OCI-LY3 (cell line): ENCODE results near the gene PSEN1.

Source experiments
- CTCF ChIP-seq: fragments of 200-600, 300-600 bp; sonication (generic); IDR thresholded peaks from 2 replicates; pipeline ENCODE4 v1.5.1; 2014; ENCODE audit warnings: antibody characterized with exemption, low read length, low read depth
- EZH2phosphoT487 ChIP-seq: fragments of 200-600 bp; shearing (Covaris generic); IDR thresholded peaks from 2 replicates; pipeline ENCODE4 v1.6.1; 2018; ENCODE audit warnings: antibody characterized with exemption, mixed run types, low read depth

DNA sequence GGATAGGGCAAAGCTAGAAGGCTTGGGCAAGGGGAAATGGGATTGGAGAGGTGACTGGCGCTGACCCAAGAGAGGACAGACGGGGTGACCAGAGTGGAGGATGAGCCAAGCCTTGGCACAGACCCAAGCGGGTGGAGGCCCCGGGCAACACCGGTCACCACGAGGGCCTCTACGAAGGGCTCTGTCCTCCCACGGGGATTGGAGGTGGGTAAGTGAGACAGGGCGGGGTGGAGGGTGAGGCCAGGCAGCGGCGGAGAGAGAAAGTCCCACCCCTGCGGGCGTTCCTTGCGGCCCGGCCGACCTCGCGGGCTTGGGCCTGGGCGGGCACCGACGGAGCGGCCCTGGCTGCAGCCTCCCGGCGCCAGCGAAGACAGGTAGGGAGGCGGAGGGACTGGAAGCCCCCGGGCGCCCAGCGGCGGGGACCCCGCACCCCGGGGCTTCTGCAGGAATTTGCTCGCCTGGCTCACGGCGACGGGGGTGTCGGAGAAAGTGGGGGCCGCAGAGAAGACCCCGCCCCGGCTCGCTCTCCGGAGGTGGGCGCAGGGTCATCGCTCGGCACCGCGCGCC, 101.0 kb downstream of the PSEN1 start, which contains the start of gene PAPLN:
- TF ChIP-seq EZH2phosphoT487, result no peak
- no peak for TF ChIP-seq CTCF
